Thymus (tissue), 11 donors: ENCODE results near the gene GCC2. TPM values are rescaled to one million over a fixed set of nuclear protein-coding genes. Genes with fewer than 3 reads are reported as not detected.
"Not testable (repeated sequence)": the region's sequence is repeated elsewhere in the genome, so short reads cannot be mapped to it uniquely, and the experiment has no call there.

Source experiments
- DNase-seq, 9 donors: peaks; one replicate each; pipeline ENCODE4 v3.0.0-alpha.2; 2013; ENCODE audit warnings: low spot score in 9 of 9, low read depth in 6 of 9, missing footprints in 1 of 9
- H3K27ac ChIP-seq, 2 donors: one replicate each; pipeline ENCODE4 v1.5.1; 2013; ENCODE audit warnings: control low read depth in 1 of 2, low read depth in 1 of 2, low read length in 1 of 2, mild to moderate bottlenecking in 1 of 2, moderate library complexity in 1 of 2
- H3K27me3 ChIP-seq, 2 donors: one replicate each; pipeline ENCODE4 v1.5.1; 2013; ENCODE audit warnings: low read length in 1 of 2; ENCODE audit not compliant: control insufficient read depth in 2 of 2, insufficient read depth in 1 of 2
- H3K36me3 ChIP-seq, 2 donors: one replicate each; pipeline ENCODE4 v1.5.1; 2013; ENCODE audit warnings: low read length in 1 of 2, mild to moderate bottlenecking in 1 of 2, moderate library complexity in 1 of 2; ENCODE audit not compliant: control insufficient read depth in 2 of 2, insufficient read depth in 2 of 2
- H3K4me1 ChIP-seq, 2 donors: one replicate each; pipeline ENCODE4 v1.5.1; 2013; ENCODE audit warnings: low read length in 2 of 2; ENCODE audit not compliant: control insufficient read depth in 2 of 2, insufficient read depth in 2 of 2
- H3K4me3 ChIP-seq, 2 donors: one replicate each; pipeline ENCODE4 v1.5.1; 2013; ENCODE audit warnings: low read length in 2 of 2, control low read depth in 1 of 2, mild to moderate bottlenecking in 1 of 2
- H3K9me3 ChIP-seq, 2 donors: one replicate each; pipeline ENCODE4 v1.5.1; 2013; ENCODE audit warnings: low read length in 1 of 2, mild to moderate bottlenecking in 1 of 2; ENCODE audit not compliant: control insufficient read depth in 2 of 2, insufficient read depth in 1 of 2
- WGBS: extraction: QIAGEN DNeasy Blood & Tissue Kit; methylation state at CpG from one replicate; pipeline ENCODE4 v1.1.7; 2013; 5-methylcytosine and 5-hydroxymethylcytosine counted together
- polyA plus RNA-seq: library from polyadenylated mRNA; stranded (reverse); fragments of 200-250 nt; gene quantifications from one replicate; pipeline ENCODE4 v1.2.3, GENCODE V29; 2013
- total RNA-seq: library from RNA; stranded (reverse); fragments of 120-200 nt; gene quantifications from one replicate; pipeline ENCODE4 v1.2.4, GENCODE V29; 2013
- donor health status: healthy.

Gene GCC2
- total and polyA plus RNA-seq, 2 donors, result 20.7 to 31.9 TPM

DNA sequence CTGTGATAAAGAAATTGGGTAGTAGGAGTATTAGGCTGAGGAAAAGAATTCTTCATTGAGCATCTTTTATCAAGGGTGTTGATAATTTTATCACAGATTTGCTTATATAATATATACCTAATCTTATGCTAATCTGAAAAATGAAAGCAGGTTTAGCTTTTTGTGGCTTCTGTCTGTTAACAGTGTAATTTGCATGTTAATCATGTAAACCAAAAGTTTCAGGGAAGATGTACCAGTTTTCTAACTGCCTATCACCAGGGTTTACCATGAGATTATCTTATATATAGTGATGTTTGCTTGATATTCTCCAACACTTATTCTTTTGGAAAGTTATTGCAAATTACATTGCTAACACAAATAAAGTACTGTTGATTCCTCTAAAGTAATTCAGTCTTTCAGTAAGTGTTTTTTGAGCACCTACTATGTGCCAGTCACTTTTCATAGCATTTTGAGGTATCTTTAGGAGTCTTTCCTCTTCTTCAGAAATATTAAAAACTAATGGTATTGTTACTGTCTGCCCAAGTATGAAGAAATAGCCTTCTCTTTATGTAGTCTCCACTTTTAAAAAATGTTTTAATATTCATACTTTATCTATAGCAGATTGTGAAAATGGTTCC lies 41.6 kb downstream of the GCC2 start:
- Histone ChIP-seq H3K4me1 (no peaks in the 10 kb centered on the region), H3K9me3 (no peaks in the 10 kb centered on the region), H3K27ac (no peak overlapping the region), H3K27me3 (no peaks in the 10 kb centered on the region), H3K4me3 (no peak overlapping the region), H3K36me3 (peaks cover 22 to 52% of the 10 kb centered on the region in 2 donors)
- DNase-seq, result no peak

DNA sequence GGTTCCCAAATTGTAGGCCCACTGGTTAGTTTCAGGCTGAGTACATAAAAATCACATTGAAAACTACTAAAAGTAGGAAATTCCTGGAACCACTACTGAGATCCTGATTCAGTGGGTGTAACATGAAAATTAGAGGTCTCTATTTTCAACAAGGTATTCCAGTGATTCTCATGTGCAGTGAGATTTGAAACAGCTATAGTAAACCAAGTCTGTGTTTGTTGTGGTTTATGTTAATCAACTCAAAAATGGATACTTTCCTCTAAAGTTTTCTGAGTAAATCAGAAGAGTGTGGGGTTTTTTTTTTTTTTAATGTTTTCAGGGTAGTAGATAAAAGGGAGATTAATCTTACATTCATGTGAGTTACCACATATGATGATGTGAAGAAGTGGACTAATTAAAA lies 42.8 kb downstream of the GCC2 start:
- no peak overlapping the region for H3K27ac ChIP-seq
- H3K4me3 ChIP-seq, result no peak overlapping the region
- no peaks in the 10 kb centered on the region for H3K9me3 ChIP-seq
- DNase-seq, result no peak
- no peaks in the 10 kb centered on the region for H3K27me3 ChIP-seq
- peaks cover 19 to 48% of the 10 kb centered on the region in 2 donors for H3K36me3 ChIP-seq
- no peaks in the 10 kb centered on the region for H3K4me1 ChIP-seq

DNA sequence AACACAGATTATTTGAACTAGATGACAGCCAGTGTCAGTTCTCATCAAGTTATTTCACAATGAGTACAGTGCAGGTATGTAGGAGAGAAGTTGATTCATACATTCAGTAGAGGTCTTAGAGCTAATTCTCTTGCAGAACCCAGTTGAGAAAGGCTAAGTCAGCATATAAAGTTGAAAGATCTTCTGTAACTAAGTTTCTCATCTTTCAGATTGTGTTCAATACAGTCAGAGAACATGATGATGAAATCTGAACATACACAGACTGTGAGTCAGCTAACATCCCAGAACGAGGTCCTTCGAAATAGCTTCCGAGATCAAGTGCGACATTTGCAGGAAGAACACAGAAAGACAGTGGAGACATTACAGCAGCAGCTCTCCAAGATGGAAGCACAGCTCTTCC lies 43.4 kb downstream of the GCC2 start:
- 96% methylated on average over 4 of the region's 4 CpGs for WGBS
- no peaks in the 10 kb centered on the region for H3K9me3 ChIP-seq
- no peak for DNase-seq
- no peaks in the 10 kb centered on the region for H3K27me3 ChIP-seq
- H3K4me3 ChIP-seq, result no peak overlapping the region
- H3K27ac ChIP-seq, result no peak overlapping the region
- no peaks in the 10 kb centered on the region for H3K4me1 ChIP-seq
- H3K36me3 ChIP-seq, result peaks cover 23 to 50% of the 10 kb centered on the region in 2 donors

DNA sequence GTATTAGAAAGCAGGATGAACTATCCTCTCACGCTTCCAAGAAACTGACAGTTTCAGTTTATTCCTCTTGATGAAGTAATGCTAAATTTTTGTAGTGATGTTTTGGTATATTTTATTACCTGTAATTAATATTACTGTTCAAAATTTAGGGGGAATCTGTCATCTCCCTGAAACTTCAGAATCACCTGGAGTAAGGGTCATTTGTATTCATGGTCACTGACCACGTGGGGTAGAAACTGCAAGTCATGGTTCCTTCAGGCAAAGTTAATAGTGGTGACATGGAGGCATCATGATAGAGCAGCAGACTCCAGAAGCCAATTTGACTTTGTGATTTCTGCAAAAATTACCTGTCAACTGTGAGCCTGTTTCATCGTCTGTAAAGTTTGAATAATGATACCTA lies 47.2 kb downstream of the GCC2 start:
- H3K27ac ChIP-seq, H3K4me1 ChIP-seq, H3K9me3 ChIP-seq, H3K4me3 ChIP-seq, DNase-seq, H3K27me3 ChIP-seq: not testable (repeated sequence)
- 83% methylated on average over 1 of the region's 3 CpGs for WGBS
- H3K36me3 ChIP-seq, result peaks cover 23 to 31% of the 10 kb centered on the region in 2 donors

DNA sequence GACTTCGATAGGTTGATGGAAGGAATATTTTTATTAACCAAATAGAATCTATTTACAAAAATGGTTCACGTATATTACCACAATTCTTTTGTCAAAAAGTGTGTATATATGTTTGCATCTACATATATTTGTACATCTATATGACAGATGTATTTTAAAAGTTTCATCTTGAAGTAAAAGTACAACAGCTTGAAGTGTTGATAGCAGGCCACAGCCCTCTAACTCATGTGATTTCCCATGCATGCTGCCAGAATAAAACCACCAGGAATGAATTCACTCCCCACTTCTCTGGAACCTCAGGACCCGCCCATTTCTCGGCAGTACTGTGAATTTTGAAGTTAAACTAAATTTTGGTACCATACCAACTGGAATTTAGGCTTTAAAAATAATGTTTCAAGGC lies 58.6 kb downstream of the GCC2 start:
- not testable (repeated sequence) for H3K4me1 ChIP-seq, H3K9me3 ChIP-seq, H3K4me3 ChIP-seq, DNase-seq, H3K27ac ChIP-seq, H3K27me3 ChIP-seq
- WGBS, result 93% methylated on average over 4 of the region's 4 CpGs
- H3K36me3 ChIP-seq, result peaks cover 0 to 12% of the 10 kb centered on the region in 2 donors

DNA sequence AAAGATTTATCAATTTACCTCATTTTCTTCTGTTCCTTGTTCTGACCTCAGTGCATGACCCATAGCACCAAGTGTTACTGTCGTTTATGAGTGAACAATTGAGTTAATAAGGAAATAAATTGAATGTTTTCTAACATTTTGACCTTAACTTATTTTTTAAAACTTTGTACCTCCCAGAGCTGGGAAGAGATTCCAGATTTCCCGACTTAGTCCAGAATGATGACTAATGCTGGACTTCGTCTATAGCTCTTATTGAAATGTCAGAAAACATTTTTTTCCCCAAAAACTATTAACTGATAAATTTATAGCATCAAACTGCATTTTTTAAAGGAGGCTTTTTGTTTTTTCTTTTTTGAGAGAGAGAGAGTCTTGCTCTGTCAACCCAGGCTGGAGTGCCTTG lies 63.4 kb downstream of the GCC2 start:
- not testable (repeated sequence) for H3K27ac ChIP-seq, H3K27me3 ChIP-seq, H3K4me3 ChIP-seq, H3K36me3 ChIP-seq, H3K9me3 ChIP-seq, DNase-seq, H3K4me1 ChIP-seq
- 95% methylated on average over 3 of the region's 3 CpGs for WGBS

DNA sequence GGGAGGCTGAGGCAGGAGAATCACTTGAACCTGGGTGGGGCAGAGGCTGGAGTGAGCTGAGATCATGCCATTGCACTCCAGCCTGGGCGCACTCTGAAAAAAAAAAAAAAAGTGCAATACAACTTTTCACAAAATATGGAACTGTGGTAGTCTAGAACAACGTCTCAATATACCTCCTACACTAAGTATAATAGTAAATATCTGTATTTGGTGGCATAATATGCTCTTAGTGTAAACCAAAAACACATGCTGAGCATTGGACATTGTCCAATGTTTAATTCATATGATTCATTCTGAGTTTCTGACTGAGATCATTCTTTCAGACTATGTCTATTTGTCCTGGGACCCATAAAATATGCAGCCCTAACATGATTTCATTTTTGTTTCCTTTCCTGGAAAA lies 65.5 kb downstream of the GCC2 start:
- not testable (repeated sequence) for H3K27me3 ChIP-seq, DNase-seq, H3K9me3 ChIP-seq, H3K4me3 ChIP-seq, H3K27ac ChIP-seq, H3K4me1 ChIP-seq, H3K36me3 ChIP-seq
- WGBS, result 79% methylated on average over 2 of the region's 2 CpGs

DNA sequence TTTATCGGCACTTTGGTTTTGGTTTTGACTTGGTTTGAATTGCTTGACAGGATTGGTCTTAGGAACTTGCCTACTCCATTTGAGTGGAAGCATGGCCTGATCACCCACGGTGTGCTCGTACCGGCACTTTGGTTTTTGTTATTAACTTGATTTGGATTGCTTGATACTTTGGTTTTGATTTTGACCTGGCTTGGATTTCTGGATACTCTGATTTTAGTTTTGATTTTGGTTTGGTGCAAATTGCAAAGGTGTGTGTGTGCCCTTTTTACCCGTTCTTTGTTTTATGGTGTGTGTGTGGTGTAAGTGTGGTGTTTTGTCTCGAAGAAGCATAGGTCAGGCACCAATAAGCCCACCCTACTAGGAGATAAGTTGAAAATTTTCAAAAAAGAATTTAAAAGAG lies 75.7 kb downstream of the GCC2 start:
- 94% methylated on average over 5 of the region's 6 CpGs for WGBS
- not testable (repeated sequence) for DNase-seq, H3K36me3 ChIP-seq, H3K4me3 ChIP-seq, H3K4me1 ChIP-seq, H3K27me3 ChIP-seq, H3K27ac ChIP-seq, H3K9me3 ChIP-seq

DNA sequence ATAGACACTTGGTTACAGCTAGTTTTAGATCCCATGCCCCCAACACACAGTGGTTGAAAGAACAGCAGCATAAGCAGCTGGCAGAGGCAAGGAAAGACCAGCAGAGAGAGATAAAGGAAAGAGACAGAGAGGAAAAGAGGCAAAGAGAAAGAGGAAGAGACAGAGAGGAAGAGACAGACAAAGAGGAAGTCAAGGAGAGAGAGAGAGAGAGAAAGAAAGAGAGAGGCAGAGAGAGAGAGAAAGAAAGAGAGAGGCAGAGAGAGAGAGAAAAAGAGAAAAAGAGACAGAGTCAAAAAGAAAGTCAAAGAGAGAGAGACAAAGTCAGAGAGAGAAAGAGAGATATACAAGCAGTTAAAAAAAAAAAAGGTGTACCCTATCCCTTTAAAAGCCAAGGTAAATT lies 76.3 kb downstream of the GCC2 start:
- not testable (repeated sequence) for H3K27ac ChIP-seq, H3K27me3 ChIP-seq, H3K36me3 ChIP-seq, H3K4me3 ChIP-seq, DNase-seq, H3K4me1 ChIP-seq, H3K9me3 ChIP-seq

DNA sequence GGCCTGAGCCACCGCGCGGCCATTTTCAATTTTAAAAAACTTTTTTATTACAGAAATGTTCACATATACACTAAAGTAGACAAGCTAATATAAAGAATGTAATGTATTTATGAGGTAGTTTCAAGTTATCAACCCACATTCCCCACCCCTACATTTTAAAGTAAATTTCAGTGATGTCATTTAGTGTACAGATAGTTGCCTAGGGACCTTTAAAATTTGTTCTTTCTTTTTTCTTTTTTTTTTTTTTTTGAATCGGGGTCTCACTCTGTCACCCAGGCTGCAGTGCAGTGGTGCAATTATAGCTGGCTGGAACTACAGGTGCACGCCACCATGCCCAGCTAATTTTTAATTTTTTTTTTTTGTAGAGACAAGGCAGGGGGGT lies 82.7 kb downstream of the GCC2 start:
- Histone ChIP-seq H3K27me3 (no peaks in the 10 kb centered on the region), H3K9me3 (no peaks in the 10 kb centered on the region)
- WGBS, result 97% methylated on average over 5 of the region's 5 CpGs

More for the DNA sequence above, 82.7 kb downstream of the GCC2 start:
- Histone ChIP-seq H3K27ac (no peak overlapping the region), H3K4me3 (no peak overlapping the region), H3K36me3 (no peaks in the 10 kb centered on the region), H3K4me1 (peaks cover 0 to 4% of the 10 kb centered on the region in 2 donors)
- DNase-seq, result no peak
